HG03280 (cell line): Measurements from ENCODE around the gene TCHHL1.

Experiments used
- ATAC-seq: cut with Tn5 transposase; IDR thresholded peaks from one replicate; pipeline ENCODE4 v1.9.1; 2021; ENCODE audit warnings: mild to moderate bottlenecking, moderate library complexity; ENCODE audit not compliant: unreplicated experiment

TCHHL1 gene

GRCh38 chr1:152089014-152089674 lies at the start of gene TCHHL1:
TCHHL1 (minus strand) TSS chr1:152089064; CDS start chr1:152088143, 921 bp downstream.
- no peak for ATAC-seq

DNA sequence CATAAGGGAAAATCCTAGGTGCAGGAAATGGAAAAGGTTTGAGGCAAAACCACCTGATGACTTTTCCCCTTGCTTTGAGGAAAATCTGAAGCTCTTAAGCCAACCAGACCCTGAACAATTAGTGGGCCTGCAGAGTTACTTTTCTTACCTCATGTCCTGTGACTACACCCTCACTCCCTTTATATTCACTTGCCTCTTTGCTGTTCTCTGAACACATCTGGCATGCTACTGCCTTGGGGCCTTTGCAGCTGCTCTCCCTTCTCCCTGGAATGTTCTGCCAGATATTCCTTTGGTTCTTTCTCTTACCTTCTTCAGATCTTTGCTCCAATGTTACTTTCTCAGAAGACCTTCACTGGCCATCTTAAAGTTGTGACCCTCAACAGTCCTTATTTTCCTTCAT lies 48.4 kb upstream of the TCHHL1 start:
- ATAC-seq = no peak

- ATAC-seq = no peak
These were observed 41.3 kb upstream of the TCHHL1 start for GRCh38 chr1:152130186-152130585.

GRCh38 chr1:152127673-152128072 lies 38.8 kb upstream of the TCHHL1 start:
- ATAC-seq = no peak

- ATAC-seq = no peak
These were observed 37.1 kb upstream of the TCHHL1 start for GRCh38 chr1:152125834-152126443.

GRCh38 chr1:152118915-152119314 lies 30.1 kb upstream of the TCHHL1 start:
- ATAC-seq = no peak

DNA sequence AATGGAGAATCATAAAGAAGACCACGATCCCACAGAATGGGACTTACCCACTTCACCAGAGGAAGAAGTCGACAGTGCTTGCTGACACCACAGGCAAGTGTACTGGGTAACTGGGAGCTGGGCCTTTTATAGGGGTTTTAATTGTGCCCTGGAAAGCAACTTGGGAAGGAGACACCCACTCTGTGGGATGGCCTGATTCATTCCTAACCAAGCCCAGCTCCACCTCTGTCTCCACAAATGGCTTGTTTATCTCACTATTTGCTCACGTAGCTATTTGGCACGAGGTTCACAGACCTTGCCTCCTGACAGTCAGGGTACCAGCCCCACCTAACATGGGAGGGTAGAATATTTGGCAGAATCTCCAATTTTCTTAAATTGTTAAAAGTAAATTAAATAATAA lies 26.5 kb upstream of the TCHHL1 start, which contains the start of gene TCHH:
Gene TCHH (minus strand): TSS at position 101 of the 400 bp plus-strand sequence. CDS start 1,364 bp downstream, outside the sequence.
- ATAC-seq = no peak

- ATAC-seq = no peak
These were observed 24.1 kb upstream of the TCHHL1 start for GRCh38 chr1:152112885-152113432.

GRCh38 chr1:152112101-152112884 lies 23.4 kb upstream of the TCHHL1 start:
- no peak for ATAC-seq

- ATAC-seq = no peak
These were observed 22.7 kb upstream of the TCHHL1 start for GRCh38 chr1:152111515-152111968.

DNA sequence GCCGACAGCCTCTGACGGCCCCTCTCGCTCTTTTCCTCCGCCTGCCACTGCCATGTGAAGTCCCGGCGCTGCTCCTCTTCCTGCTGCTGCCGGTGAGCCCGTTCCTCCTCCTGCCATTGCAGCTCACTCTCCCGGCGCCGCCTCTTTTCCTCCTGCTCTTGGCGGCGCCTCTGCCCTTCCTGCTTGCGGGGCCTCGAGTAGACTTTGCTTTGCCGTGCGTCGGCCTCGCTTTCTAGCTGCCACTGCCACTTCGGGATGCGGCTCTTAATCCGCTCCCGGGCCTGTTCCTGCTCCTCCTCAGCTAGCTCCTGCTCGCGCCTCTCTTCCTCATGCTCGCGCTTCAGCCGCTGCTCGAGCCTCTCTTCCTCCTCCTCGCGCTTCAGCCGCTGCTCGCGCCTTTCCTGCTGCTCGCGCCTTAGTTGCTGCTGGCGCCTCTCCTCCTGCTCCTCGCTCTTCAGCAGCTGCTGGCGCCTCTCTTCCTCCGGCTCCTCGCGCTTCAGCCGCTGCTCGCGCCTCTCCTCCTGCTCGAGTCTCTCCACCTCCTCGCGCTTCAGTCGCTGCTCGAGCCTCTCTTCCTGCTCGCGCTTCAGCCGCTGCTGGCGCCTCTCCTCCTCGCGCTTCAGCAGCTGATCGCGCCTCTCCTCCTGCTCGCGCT lies 22.1 kb upstream of the TCHHL1 start:
- no peak for ATAC-seq

DNA sequence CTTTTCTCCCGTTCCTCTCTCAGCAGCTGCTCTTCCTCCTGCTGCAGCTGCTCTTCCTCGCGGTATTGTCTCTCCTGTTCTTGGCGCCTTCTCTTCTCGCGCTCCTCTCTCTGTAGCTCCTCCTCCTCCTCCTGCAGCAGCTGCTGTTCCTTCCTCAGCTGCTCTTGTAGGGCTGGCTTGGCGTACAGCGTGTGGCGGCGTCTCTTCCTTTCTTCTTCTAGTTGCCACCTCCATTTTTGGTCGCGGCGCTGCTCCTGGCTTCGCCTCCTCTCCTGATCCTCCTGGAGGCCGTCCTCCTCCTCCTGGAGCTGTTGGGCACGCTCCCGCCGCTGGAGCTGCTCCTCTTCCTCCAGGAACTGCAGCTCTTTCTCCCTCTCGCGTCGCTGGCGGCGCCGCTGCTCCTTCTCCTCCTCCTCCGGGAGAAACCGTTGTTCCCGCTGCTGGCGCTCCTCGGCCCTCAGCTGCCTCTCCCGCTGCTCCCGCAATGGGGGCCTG lies 21.5 kb upstream of the TCHHL1 start:
- ATAC-seq = no peak

GRCh38 chr1:152109998-152110294 lies 21.1 kb upstream of the TCHHL1 start:
- no peak for ATAC-seq

- ATAC-seq = no peak
These were observed 20.6 kb upstream of the TCHHL1 start for GRCh38 chr1:152109231-152109997.

GRCh38 chr1:152108882-152109222 lies 20.0 kb upstream of the TCHHL1 start:
- no peak for ATAC-seq

GRCh38 chr1:152107984-152108881 lies 19.4 kb upstream of the TCHHL1 start:
- no peak for ATAC-seq

DNA sequence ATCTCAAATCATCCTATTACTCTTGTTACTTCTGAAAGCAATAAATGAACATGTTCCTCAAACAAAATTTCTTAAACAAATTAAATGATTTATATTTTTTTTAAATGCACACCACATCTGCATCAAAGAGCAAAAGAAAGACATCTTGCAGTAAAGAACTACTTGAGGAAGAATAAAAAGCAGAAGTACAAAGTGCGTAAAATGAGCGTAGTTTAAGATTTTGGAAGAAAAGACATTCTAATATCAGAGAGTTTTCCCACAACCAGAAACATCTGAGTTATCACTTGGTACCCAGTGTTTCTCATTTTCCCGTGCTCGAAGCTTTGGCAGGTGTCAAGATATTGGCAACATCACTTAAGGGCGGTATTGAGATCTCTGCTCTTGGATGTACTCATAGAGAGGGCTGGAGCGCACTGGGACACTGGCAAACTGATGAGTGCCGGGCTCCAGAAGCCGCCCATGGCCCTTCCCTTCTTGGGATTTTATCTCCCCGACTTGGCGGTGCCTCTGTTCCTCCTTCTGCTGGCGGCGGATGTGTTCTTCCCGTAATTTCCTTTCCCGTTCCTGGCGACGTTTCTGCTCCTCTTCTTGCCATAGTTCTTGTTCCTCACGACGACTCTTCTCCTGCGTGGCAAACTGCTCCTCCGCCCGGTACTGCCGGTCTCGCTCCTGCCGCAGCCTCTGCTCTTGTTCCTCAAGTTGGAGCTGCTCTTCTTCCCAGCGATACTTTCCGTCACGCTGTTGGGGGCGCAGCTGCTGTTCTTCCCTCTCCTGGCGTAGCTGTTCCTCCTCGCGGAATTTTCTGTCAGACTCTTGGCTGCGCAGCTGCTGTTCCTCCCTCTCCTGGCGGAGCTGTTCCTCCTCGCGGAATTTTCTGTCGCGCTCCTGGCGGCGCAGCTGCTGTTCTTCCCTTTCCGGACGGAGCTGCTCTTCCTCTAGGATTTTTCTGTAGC lies 18.4 kb upstream of the TCHHL1 start:
- no peak for ATAC-seq

GRCh38 chr1:152104854-152105253 lies 16.0 kb upstream of the TCHHL1 start:
- no peak for ATAC-seq
